CD4-positive, alpha-beta T cell treated with Interleukin-2 at 100 ng/mL for 4 hours (primary cell): ENCODE data around the gene SOX8.
"Not testable (repeated sequence)": the region's sequence is repeated elsewhere in the genome, so short reads cannot be mapped to it uniquely, and the experiment has no call there.

ENCODE experiments used
- DNase-seq: peaks from one replicate; pipeline ENCODE4 v3.0.0-alpha.2; 2020; ENCODE audit warnings: low spot score

SOX8 gene

GRCh38 chr16:981695-982144 lies at the start of gene SOX8:
TSS of gene SOX8 (plus strand) at chr16:981770. CDS start at chr16:981923, 153 bp downstream.
- no peak for DNase-seq

GRCh38 chr16:932831-933330 lies 48.7 kb upstream of the SOX8 start:
- no peak for DNase-seq

- DNase-seq, result no peak
Observed at GRCh38 chr16:933581-933980, 48.0 kb upstream of the SOX8 start.

GRCh38 chr16:934178-934577 lies 47.4 kb upstream of the SOX8 start:
- no peak for DNase-seq

GRCh38 chr16:935684-936083 lies 45.9 kb upstream of the SOX8 start:
- DNase-seq, result no peak

- DNase-seq, result no peak
Observed at GRCh38 chr16:937311-937710, 44.3 kb upstream of the SOX8 start.

- no peak for DNase-seq
Observed at GRCh38 chr16:937723-938122, 43.8 kb upstream of the SOX8 start.

DNA sequence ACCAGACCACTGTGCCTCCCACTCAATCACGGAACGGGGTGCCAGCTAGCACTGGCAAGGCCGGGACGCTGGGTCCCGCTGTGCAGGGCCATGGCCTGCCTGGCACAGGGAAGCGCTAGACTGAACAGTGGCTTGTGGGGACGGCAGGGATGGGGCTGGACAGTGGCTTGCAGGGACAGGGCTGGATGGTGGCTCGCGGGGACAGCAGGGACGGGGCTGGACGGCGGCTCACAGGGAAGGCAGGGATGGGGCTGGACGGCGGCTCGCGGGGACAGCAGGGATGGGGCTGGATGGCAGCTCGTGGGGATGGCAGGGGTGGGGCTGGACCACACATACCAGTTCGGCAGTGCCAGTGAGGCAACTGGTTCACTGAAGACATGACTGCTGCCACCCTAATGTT lies 43.4 kb upstream of the SOX8 start:
- no peak for DNase-seq

DNA sequence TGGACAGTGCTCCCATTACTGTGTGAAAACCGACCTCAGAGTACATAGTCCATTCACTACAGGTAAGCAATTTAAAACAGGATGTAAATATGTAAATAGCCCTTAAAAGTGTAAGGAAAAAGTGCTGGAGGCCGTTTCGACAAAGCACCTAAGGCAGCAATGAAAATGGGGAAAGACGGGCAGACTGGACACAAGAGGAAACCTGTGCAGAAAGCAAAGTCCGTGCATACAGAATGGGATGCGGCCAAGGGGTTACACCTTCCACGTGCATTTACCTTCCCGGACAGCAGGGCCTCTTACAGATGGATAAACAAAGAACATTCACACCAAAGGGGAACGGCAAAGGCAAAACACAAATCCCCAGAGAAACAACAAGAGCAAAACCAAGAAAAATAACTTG lies 42.8 kb upstream of the SOX8 start:
- no peak for DNase-seq

DNA sequence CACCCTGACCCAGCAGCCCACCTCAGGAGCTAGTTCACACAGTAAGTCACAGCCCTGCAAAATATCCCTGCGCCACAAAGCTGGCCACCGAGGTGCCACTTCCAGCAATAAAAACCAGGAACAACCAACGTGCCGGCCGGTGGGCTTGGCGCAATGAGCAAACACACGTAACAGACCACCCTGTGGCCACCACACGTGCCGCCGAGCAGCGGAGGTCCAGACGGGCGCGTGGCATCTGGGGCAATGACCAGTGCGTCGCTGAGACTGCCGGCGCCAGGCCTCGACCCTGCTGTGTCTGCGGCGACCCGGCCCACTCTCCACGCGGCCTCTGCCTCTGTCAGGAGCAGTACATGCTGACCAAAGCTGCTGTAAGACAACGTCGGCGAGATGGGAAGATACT lies 42.3 kb upstream of the SOX8 start:
- no peak for DNase-seq

DNA sequence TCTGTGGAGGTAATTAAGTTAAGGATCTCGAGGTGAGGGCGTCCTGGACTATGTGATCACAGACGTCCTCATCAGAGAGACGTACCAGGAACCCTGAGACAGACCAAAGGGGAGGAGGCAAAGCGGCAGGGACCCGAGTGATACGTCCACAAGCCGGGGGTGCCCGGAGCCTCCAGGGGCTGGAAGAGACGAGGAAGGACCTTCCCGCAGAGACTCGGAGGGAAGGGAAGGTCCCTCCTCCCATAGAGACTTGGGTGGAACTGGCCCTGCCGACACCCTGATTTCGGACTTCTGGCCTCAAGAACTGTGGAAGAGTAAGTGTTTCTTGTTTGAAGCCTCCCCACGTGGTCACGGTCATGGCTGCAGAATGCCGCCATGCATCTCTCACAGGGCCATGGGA lies 41.6 kb upstream of the SOX8 start:
- no peak for DNase-seq

DNA sequence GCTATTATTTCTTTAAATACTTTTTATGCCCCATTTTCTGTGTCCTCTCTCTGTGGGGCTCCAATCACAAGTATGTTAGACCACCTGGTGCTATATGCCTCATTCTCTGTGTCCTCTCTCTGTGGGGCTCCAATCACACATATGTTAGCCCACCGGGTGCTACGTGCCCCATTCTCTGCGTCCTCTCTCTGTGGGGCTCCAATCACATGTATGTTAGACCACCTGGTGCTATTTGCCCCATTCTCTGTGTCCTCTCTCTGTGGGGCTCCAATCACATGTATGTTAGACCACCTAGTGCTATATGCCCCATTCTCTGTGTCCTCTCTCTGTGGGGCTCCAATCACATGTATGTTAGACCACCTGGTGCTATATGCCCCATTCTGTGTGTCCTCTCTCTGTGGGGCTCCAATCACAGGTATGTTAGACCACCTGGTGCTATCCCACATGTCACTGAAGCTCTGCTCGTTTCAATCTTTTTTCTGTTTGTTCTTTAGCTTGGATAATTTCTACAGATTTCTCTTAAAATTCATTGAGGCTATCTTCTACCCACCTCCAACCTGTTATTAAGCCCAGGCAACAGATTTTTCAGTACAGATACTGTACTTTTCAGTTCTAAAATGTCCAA lies 39.0 kb upstream of the SOX8 start:
- no peak for DNase-seq

DNA sequence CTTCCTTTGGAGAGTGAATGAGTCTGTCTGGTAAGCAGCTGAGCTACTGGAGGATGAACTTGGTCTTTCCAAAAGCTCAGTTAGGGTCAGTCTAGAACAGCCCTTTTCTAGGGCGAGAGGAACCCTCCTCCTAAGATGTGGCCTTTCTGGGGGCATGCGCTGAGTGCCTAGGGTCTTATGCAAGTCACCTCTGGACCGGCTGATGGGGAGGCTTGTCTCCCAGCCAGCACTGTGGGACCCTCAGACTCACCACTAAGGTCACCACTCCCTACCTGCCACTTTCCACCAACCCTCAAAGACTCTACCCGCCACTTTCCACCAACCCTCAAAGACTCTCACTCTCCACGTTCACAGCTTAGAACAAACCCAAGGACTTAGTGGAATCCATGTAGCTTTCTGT lies 37.6 kb upstream of the SOX8 start:
- no peak for DNase-seq

GRCh38 chr16:945271-946047 lies 36.1 kb upstream of the SOX8 start:
- no peak for DNase-seq

- no peak for DNase-seq
Observed at GRCh38 chr16:946048-946395, 35.5 kb upstream of the SOX8 start.

DNA sequence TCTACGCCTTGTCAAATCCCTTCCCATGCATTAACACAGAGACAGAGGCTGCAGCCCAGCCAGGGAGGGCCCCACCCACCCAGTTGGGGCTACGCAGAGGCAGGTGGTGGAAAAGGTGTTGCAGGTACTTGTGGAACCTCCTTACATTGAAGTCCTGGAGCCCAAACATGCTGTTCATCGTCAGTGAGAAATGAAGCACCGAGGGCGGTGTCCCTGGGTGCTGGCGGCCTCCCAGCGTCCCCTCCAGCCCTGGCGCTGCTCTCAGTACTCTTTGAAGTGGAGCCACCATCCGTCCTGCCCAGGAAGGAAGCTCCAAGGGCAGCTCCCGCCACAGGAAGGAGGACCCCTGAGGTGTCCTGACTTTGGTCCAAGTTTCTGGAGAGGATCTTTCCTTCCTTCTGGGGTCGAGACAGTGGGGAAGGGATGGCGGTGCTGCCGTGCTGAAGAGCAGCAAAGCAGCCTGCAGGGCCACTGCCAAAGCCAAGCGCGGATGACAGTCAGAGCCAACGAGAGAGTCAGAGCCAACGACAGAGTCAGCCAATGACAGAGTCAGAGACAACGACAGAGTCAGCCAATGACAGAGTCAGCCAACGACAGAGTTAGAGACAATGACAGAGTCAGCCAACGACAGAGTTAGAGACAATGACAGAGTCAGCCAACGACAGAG lies 34.2 kb upstream of the SOX8 start:
- DNase-seq, result no peak

DNA sequence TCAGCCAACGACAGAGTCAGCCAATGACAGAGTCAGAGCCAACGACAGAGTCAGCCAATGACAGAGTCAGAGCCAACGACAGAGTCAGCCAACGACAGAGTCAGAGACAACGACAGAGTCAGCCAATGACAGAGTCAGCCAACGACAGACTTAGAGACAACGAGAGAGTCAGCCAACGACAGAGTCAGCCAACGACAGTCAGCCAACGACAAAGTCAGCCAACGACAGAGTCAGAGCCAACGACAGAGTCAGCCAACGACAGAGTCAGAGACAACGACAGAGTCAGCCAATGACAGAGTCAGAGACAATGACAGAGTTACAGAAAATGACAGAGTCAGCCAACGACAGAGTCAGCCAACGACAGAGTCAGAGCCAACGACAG lies 33.7 kb upstream of the SOX8 start:
- not testable (repeated sequence) for DNase-seq

GRCh38 chr16:948767-949166 lies 32.8 kb upstream of the SOX8 start:
- not testable (repeated sequence) for DNase-seq

- DNase-seq, result not testable (repeated sequence)
Observed at GRCh38 chr16:950733-951573, 30.6 kb upstream of the SOX8 start.

DNA sequence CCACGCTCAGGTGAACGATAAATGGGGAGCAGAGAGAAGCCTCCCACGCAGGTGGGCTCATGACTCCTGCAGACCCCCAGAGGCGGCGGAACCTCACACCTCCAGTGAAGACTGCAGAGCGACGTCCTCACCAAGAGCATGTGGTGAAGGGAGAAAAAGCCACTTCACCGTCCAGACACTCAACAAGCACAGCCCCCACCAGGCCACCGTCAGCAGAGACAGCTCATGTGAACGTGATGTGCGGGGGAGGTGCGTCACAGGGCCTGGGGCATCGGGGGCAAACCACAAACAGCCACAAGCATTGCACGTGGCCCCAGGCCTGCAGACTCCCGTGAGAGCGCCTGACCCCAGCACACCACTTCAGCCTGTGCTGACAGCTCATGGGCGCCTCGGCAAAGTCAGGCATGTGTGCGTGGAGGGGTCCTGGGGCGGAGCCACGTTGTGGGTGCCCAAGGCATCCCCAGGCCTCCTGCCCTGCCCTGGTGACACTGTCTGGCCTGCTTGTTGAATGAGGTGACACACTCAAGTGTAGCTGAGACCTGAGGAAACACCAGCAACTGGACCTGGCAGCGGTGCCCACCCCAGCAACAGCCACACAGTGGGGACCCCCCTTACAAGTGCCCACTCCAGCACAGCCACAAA lies 29.8 kb upstream of the SOX8 start:
- no peak for DNase-seq

GRCh38 chr16:952321-952720 lies 29.2 kb upstream of the SOX8 start:
- DNase-seq, result no peak

- not testable (repeated sequence) for DNase-seq
Observed at GRCh38 chr16:953818-954217, 27.8 kb upstream of the SOX8 start.
